HEK293 (cell line): ENCODE data around the gene BEND7.
"Not testable (repeated sequence)": the region's sequence is repeated elsewhere in the genome, so short reads cannot be mapped to it uniquely, and the experiment has no call there.

Source experiments
- CTCF ChIA-PET: fragments of 350-600 bp; formaldehyde crosslinking; extraction: SDS; loops from one replicate; lab custom pipeline; 2021; ENCODE audit warnings: antibody characterized with exemption; lab: Yijun Ruan, JAX
- POLR2A ChIA-PET: fragments of 300-600 bp; formaldehyde crosslinking; extraction: SDS; loops from one replicate; lab custom pipeline; 2020; ENCODE audit warnings: antibody characterized with exemption, inconsistent platforms; lab: Yijun Ruan, JAX
- H3K27ac ChIP-seq: fragments of 200-500 bp; sonication (Bioruptor generic); 2 replicates; pipeline ENCODE4 v1.5.1; 2014; ENCODE audit warnings: low read depth, low read length, control low read depth, inconsistent platforms; ENCODE audit errors: extremely low read depth
- H3K36me3 ChIP-seq, 2 experiments: fragments of 200-500 bp in 1 of 2; sonication (Bioruptor generic) in 1 of 2; 1 replicate in 1 of 2; 2 replicates in 1 of 2; pipeline ENCODE4 v1.5.1; 2014 to 2017; ENCODE audit warnings: inconsistent platforms in 2 of 2, low read length in 2 of 2; ENCODE audit not compliant: control insufficient read depth in 2 of 2, insufficient read depth in 1 of 2
- H3K4me1 ChIP-seq: fragments of 200-500 bp; sonication (Bioruptor generic); 2 replicates; pipeline ENCODE4 v1.5.1; 2014; ENCODE audit warnings: mild to moderate bottlenecking, low read length, inconsistent platforms; ENCODE audit not compliant: control insufficient read depth, insufficient read depth
- H3K4me3 ChIP-seq: 2 replicates; pipeline ENCODE4 v1.5.1; 2011; ENCODE audit warnings: low read depth, mild to moderate bottlenecking, control low read depth, low read length, moderate library complexity
- H3K9me3 ChIP-seq: fragments of 200-500 bp; sonication (Bioruptor generic); 2 replicates; pipeline ENCODE4 v1.5.1; 2014; ENCODE audit warnings: low read depth, low read length, inconsistent platforms; ENCODE audit not compliant: control insufficient read depth, insufficient read depth
- MYNN ChIP-seq: fragments of 450-650 bp; formaldehyde crosslinking; IDR thresholded peaks from 2 replicates; pipeline ENCODE4 v1.5.1; 2016; ENCODE audit warnings: missing biosample characterization, missing genetic modification characterization, borderline replicate concordance
- OSR2 ChIP-seq: fragments of 450-650 bp; formaldehyde crosslinking; IDR thresholded peaks from 2 replicates; pipeline ENCODE4 v1.5.1; 2016; ENCODE audit warnings: missing biosample characterization, missing genetic modification characterization
- PRDM4 ChIP-seq: fragments of 450-650 bp; formaldehyde crosslinking; IDR thresholded peaks from 2 replicates; pipeline ENCODE4 v1.5.1; 2017; ENCODE audit warnings: missing biosample characterization, missing genetic modification characterization
- SETDB1 ChIP-seq: IDR thresholded peaks from one replicate; pipeline ENCODE4 v1.6.1; 2017; ENCODE audit warnings: mild to moderate bottlenecking, low read length, moderate library complexity, mixed read lengths; ENCODE audit not compliant: insufficient read length
- TRIM28 ChIP-seq: IDR thresholded peaks from 2 replicates; pipeline ENCODE4 v1.6.1; 2011; ENCODE audit warnings: low read length, control low read depth, borderline replicate concordance
- ZBTB8A ChIP-seq: fragments of 450-650 bp; formaldehyde crosslinking; IDR thresholded peaks from 2 replicates; pipeline ENCODE4 v1.5.1; 2016; ENCODE audit warnings: missing biosample characterization, missing genetic modification characterization
- ZIC2 ChIP-seq: fragments of 450-650 bp; formaldehyde crosslinking; IDR thresholded peaks from 2 replicates; pipeline ENCODE4 v1.5.1; 2016; ENCODE audit warnings: missing biosample characterization, missing genetic modification characterization
- ZNF133 ChIP-seq: fragments of 450-650 bp; formaldehyde crosslinking; IDR thresholded peaks from 2 replicates; pipeline ENCODE4 v1.5.1; 2016; ENCODE audit warnings: missing biosample characterization, missing genetic modification characterization
- ZNF23 ChIP-seq: fragments of 450-650 bp; formaldehyde crosslinking; IDR thresholded peaks from 2 replicates; pipeline ENCODE4 v1.5.1; 2016; ENCODE audit warnings: missing biosample characterization, missing genetic modification characterization, borderline replicate concordance
- ZNF423 ChIP-seq: fragments of 450-650 bp; formaldehyde crosslinking; IDR thresholded peaks from 2 replicates; pipeline ENCODE4 v1.5.1; 2016; ENCODE audit warnings: missing biosample characterization, missing genetic modification characterization
- ZNF529 ChIP-seq: fragments of 450-650 bp; formaldehyde crosslinking; IDR thresholded peaks from 2 replicates; pipeline ENCODE4 v1.5.1; 2017; ENCODE audit warnings: missing genetic modification characterization, missing biosample characterization; ENCODE audit not compliant: insufficient replicate concordance
- ZNF549 ChIP-seq: fragments of 450-650 bp; IDR thresholded peaks from 2 replicates; pipeline ENCODE4 v1.5.1; 2018; ENCODE audit warnings: missing biosample characterization, missing genetic modification characterization, mild to moderate bottlenecking, inconsistent platforms, moderate library complexity

The BEND7 gene

DNA sequence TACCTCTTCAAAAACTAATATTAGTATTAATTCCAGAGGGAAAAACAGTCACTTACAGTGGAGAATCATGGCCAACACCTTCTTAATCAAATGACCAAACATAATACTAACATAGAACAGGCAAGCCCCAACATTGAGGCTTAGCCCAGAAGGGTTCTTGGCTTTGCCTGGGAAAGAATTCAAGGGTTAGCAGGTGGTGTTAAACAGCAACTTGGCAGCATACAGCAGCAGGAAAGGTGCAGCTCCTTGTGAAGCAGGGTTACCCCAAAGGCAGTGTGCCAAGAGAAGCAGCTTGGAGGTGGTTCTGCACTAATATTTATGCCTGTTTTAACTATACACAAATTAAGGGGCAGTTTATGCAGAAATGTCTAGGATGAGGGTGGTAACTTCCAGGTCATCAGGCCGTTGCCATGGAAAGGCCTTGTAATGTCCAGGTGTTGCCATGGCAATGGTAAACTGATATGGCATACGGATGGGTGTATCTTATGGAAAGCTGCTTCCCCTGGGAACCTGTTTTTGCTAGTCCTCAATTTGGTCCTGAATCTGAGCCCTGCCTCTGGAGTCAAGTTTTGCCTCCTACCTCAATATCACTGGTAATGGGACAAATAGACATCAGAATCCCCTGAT, 27.2 kb upstream of the BEND7 start:
- ChIA-PET POLR2A (no interaction called here), CTCF (interaction anchor here (0.6 to 1.2 kb wide), 2 partner anchors 19 to 20 kb away, joined by 4 read pairs; no protein-coding TSS in a partner anchor)
- 0 out of 2 replicates have a peak, but pooled peaks have one; percentile 38 for TF ChIP-seq MYNN (tag by site-specific recombination)
- TF ChIP-seq ZNF133, result no peak
- peak; percentile 55; the same call in 1 of the 2 replicates for TF ChIP-seq OSR2 (tag by site-specific recombination)

GRCh38 chr10:13550802-13551201, 22.0 kb upstream of the BEND7 start:
- Histone ChIP-seq H3K36me3 (no peaks in the 10 kb centered on the region), H3K4me3 (no peak overlapping the region), H3K27ac (no peak overlapping the region), H3K9me3 (no peaks in the 10 kb centered on the region), H3K4me1 (no peaks in the 10 kb centered on the region)
- POLR2A ChIA-PET, result no interaction called here
- TF ChIP-seq TRIM28, result peak; percentile 40; the same call in 1 of the 2 replicates
- no peak for TF ChIP-seq ZBTB8A
- TF ChIP-seq SETDB1, result peak; percentile 91
- no peak for TF ChIP-seq ZNF529 (tag by site-specific recombination)
- no peak for TF ChIP-seq ZIC2 (tag by site-specific recombination)
- CTCF ChIA-PET, result interaction anchor here (0.7 kb wide), 1 partner anchor 163 kb away, joined by 3 read pairs; no protein-coding TSS in a partner anchor

More for the DNA sequence above, 27.2 kb upstream of the BEND7 start:
- Histone ChIP-seq H3K27ac (no peak overlapping the region), H3K36me3 (no peaks in the 10 kb centered on the region), H3K4me1 (no peaks in the 10 kb centered on the region; the same call in 1 of the 2 replicates), H3K9me3 (no peaks in the 10 kb centered on the region), H3K4me3 (no peak overlapping the region)

GRCh38 chr10:13542533-13542932, 13.7 kb upstream of the BEND7 start:
- POLR2A ChIA-PET, result no interaction called here
- Histone ChIP-seq H3K9me3 (no peaks in the 10 kb centered on the region), H3K4me3 (no peak overlapping the region)
- no peak for TF ChIP-seq ZNF23 (tag by site-specific recombination)
- no peak for TF ChIP-seq ZNF423
- TF ChIP-seq PRDM4 (tag by site-specific recombination), result no peak
- TF ChIP-seq ZNF549 (tag by site-specific recombination), result no peak
- TF ChIP-seq, all 188 proteins: peak for 0
- CTCF ChIA-PET, result interaction anchor here (0.6 to 1.2 kb wide), 3 partner anchors 102 to 468 kb away, joined by 4 to 5 read pairs (median 4); no protein-coding TSS in a partner anchor
- Histone ChIP-seq H3K4me1 (no peaks in the 10 kb centered on the region), H3K36me3 (no peaks in the 10 kb centered on the region), H3K27ac (no peak overlapping the region)

- H3K9me3 ChIP-seq, H3K4me1 ChIP-seq, POLR2A ChIA-PET, H3K4me3 ChIP-seq, H3K36me3 ChIP-seq, H3K27ac ChIP-seq: not testable (repeated sequence)
- CTCF ChIA-PET, result interaction anchor here (0.6 to 5.6 kb wide), 9 partner anchors 9 to 1100 kb away, joined by 3 to 84 read pairs (median 5); no protein-coding TSS in a partner anchor
These were observed 9.2 kb upstream of the BEND7 start for GRCh38 chr10:13537985-13538384.
